ENCODE data around the gene RHBDD1.

The RHBDD1 gene

GRCh38 chr2:226965376-226965775 is 129.5 kb downstream of the RHBDD1 start:
- TF ChIP-seq CTCF (IDR thresholded peaks at IDR 0.05; ENCODE audit: borderline replicate concordance, insufficient read depth, low read depth, low read length), result no peak
- no peak overlapping the region for H3K4me3 ChIP-seq (ENCODE audit: low read depth, low read length)

- H3K4me3 ChIP-seq (ENCODE audit: low read depth, low read length), result no peak overlapping the region
- no peak for TF ChIP-seq CTCF (IDR thresholded peaks at IDR 0.05; ENCODE audit: borderline replicate concordance, insufficient read depth, low read depth, low read length)
These were observed 133.7 kb downstream of the RHBDD1 start for GRCh38 chr2:226969417-226970080.

GRCh38 chr2:226970362-226970761 is 134.5 kb downstream of the RHBDD1 start:
- TF ChIP-seq CTCF (IDR thresholded peaks at IDR 0.05; ENCODE audit: borderline replicate concordance, insufficient read depth, low read depth, low read length), result no peak
- no peak overlapping the region for H3K4me3 ChIP-seq (ENCODE audit: low read depth, low read length)

GRCh38 chr2:226971084-226971483 is 135.2 kb downstream of the RHBDD1 start:
- TF ChIP-seq CTCF (IDR thresholded peaks at IDR 0.05; ENCODE audit: borderline replicate concordance, insufficient read depth, low read depth, low read length), result no peak
- H3K4me3 ChIP-seq (ENCODE audit: low read depth, low read length), result no peak overlapping the region

GRCh38 chr2:226971770-226972169 is 135.9 kb downstream of the RHBDD1 start:
- TF ChIP-seq CTCF (IDR thresholded peaks at IDR 0.05; ENCODE audit: borderline replicate concordance, insufficient read depth, low read depth, low read length), result no peak
- no peak overlapping the region for H3K4me3 ChIP-seq (ENCODE audit: low read depth, low read length)

GRCh38 chr2:226973816-226974215 is 138.0 kb downstream of the RHBDD1 start:
- TF ChIP-seq CTCF (IDR thresholded peaks at IDR 0.05; ENCODE audit: borderline replicate concordance, insufficient read depth, low read depth, low read length), result no peak
- H3K4me3 ChIP-seq (ENCODE audit: low read depth, low read length), result no peak overlapping the region

- no peak for TF ChIP-seq CTCF (IDR thresholded peaks at IDR 0.05; ENCODE audit: borderline replicate concordance, insufficient read depth, low read depth, low read length)
- no peak overlapping the region for H3K4me3 ChIP-seq (ENCODE audit: low read depth, low read length)
These were observed 141.9 kb downstream of the RHBDD1 start for GRCh38 chr2:226977775-226978190.

Data from GM12875 (cell line).